Kidney tubule cell (primary cell): Measurements from ENCODE around the gene SMIM35.
A peak's percentile ranks its signal among the peaks of the same experiment; 100 is the strongest.
"Not testable (repeated sequence)": the region's sequence is repeated elsewhere in the genome, so short reads cannot be mapped to it uniquely, and the experiment has no call there.

Source experiments
- DNase-seq: peaks from one replicate; pipeline ENCODE4 v3.0.0-alpha.2; 2018; ENCODE audit warnings: low spot score

The SMIM35 gene

DNA sequence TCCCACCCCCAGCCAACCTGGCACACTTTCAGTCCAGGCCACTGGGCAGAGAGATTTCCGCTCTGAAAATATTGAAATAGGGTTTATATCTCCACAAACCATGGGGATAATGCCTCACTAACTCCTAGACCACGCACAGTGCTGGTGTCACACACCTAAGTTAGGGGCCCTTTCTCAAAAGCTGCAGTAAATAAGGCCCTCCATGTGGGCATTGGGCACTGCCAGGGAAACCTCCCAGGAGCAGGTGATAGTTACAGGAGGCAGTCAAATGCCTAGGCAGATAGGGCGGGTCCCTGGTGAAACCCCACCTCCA lies 103.6 kb downstream of the SMIM35 start:
- no peak for DNase-seq

DNA sequence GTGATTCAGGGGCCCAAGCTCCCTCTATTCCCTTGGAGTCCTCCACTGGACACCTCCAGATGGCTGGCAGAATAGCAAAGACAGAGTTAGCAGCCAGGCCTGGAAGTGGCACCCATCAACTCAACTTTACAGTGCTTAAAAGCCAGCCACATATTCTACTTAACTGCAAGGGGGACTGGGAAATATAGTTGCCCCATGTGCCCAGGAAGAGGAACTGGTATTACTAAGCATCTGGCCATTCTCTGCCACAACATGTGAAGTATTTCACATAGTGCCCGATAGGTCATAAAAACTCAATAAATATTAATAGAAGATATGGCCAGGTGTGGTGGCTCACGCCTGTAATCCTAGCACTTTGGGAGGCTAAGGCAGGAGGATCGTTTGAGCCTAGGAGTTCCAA lies 106.0 kb downstream of the SMIM35 start:
- DNase-seq, result no peak

DNA sequence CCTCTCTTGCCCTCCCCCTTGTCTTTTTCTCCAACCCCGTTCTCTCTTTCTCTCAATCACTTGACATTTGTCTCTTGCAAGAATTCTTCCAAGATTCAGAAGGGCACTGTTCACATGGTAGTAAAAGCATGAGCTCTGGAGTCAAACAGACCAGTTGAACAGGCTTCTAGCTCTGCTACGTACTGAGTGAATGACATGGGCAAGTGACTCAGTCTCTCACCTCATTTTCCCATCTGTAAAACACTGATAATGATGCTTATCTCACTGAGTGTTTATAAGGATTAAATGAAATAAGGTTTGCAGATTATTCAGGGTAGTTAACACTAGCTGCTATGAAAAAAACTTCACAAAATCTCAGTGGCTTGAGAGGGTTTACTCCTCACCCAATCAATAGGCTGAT lies 106.5 kb downstream of the SMIM35 start:
- no peak for DNase-seq

DNA sequence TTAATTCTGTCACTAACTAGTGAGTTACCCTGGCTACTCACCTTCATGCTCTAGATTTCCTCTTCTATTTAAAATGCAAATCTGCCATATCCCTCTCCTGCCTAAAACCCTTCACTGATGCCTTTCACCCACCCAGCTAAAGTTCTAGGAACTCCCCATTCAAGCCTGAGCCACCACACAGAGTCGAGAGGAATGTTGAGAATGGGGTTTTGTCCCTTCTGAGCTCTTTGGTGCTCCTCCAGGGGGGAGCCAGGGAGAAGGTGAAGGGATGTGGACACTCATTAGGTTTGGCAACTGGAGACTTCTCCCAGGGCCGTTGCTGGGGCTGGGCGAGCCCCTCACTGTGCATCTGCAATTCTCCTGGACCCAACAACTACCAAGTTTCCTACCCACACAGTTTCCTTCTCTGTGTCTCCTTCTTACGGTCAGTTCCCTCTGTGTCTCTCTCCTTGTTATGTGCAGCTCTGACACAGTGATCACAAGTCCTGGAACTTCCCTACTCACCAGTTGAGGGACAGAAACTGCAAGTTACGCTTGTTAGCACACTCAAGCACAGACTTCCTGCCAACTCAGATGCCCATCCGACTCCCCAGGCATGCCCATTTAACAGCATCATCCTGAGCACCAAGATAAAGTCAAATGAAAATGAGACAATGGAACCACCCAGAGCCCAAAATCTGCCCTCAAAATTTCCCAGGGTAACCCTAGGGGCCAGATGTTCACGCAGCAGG lies 107.1 kb downstream of the SMIM35 start:
- DNase-seq, result peak; percentile 6

DNA sequence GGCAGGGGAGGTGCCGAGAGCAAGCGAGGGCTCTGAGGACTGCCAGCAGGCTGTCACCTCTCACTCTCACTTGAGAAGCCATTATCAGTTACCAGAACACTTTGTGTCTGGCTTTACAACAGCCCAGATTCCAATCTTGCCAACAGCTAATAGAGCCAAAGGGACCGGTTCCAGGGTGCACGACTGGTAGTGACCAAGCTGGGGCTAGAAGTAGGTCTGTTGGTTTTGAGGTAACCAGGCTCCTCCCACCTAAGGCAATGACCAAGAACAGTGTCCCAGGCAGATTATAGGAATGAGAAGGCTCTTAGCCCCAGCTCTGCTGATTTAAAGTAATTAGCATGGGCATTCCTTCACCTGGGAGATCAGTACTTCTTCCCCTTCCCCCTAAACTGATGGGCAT lies 107.8 kb downstream of the SMIM35 start:
- no peak for DNase-seq

DNA sequence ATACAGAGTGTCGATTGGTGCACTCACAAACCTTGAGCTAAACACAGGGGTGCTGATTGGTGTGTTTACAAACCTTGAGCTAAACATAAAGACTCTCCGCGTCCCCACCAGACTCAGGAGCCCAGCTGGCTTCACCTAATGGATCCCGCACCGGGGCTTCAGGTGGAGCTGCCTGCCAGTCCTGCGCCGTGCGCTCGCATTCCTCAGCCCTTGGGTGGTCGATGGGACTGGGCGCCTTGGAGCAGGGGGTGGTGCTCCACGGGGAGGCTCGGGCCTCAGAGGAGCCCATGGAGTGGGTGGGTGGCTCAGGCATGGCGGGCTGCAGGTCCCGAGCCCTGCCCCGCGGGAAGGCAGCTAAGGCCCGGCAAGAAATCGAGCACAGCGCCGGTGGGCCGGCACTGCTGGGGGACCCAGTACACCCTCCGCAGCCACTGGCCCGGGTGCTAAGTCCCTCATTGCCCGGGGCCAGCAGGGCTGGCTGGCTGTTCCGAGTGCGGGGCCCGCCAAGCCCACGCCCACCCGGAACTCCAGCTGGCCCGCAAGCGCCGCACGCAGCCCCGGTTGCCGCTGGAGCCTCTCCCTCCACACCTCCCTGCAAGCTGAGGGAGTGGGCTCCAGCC lies 108.4 kb downstream of the SMIM35 start:
- DNase-seq, result not testable (repeated sequence)

DNA sequence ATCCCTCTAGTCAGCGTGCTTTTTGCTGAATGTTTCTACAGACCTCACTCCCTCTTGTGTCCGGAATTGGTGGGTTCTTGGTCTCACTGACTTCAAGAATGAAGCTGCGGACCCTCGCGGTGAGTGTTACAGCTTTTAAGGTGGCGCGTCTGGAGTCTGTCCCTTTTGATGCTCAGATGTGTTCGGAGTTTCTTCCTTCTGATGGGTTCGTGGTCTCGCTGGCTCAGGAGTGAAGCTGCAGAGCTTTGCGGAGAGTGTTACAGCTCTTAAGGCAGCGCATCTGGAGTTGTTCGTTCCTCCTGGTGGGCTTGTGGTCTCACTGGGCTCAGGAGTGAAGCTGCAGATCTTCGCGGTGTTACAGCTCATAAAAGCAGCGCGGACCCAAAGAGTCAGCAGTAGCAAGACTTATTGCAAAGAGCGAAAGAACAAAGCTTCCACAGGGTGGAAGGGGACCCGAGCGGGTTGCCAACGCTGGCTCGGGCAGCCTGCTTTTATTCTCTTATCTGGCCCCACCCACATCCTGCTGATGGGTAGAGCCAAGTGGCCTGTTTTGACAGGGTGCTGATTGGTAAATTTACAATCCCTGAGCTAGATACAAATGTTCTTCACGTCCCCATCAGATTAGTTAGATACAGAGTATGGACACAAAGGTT lies 109.0 kb downstream of the SMIM35 start:
- DNase-seq, result not testable (repeated sequence)

DNA sequence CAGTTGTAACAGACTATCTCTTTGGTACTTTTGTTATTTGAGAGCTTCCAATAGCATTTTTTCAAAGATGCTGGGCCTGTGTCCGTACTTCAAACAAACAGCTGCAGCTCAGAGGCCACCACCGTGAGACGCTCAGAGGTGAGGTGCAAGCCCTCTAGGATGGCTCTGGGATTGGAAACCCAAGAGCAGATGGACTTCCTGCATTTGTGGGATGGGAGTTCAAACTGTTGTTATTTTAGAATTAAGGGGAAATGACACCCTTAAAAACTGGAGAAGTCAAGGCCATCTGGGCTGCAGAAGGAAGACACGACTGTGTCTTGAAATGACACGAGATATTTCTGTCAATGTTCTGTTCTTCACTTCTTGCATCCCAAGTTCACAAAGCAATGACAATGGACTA lies 109.7 kb downstream of the SMIM35 start:
- no peak for DNase-seq

DNA sequence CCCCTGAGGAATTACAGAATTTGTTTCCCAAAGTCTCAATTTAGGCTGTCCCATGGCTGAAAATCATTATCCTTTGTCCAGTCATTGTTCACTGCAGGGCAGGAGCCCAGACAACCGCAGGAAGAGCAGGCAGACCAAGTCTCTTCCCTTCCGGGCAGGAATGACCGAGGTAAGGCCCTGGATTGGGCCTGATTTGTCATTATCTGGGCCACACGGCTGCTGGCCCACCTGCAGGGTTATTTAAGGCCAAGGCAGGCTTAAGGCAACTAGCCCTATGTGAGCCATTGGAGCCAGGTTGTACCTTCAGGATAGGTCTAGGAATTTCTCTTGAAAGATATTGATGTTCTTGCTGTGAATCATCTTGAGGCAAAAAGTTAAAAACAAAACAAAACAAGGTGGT lies 110.3 kb downstream of the SMIM35 start:
- no peak for DNase-seq

DNA sequence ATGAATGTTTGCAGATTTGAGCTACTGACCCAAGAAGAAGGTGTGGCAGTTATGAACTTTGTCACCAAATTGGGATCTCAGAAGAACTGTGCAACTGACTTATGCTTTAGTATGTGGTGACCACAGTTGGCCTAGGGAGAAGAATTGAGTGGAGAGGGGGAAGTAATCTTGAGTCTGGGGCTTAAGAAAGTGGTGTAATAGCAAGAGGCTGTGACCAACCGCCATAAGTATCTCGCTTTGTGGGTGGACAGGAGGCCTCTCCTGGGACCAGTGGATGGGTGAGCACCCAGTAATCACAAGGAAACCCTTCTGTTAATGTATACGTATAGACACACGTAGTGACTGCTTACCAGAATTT lies 113.3 kb downstream of the SMIM35 start:
- DNase-seq, result no peak

DNA sequence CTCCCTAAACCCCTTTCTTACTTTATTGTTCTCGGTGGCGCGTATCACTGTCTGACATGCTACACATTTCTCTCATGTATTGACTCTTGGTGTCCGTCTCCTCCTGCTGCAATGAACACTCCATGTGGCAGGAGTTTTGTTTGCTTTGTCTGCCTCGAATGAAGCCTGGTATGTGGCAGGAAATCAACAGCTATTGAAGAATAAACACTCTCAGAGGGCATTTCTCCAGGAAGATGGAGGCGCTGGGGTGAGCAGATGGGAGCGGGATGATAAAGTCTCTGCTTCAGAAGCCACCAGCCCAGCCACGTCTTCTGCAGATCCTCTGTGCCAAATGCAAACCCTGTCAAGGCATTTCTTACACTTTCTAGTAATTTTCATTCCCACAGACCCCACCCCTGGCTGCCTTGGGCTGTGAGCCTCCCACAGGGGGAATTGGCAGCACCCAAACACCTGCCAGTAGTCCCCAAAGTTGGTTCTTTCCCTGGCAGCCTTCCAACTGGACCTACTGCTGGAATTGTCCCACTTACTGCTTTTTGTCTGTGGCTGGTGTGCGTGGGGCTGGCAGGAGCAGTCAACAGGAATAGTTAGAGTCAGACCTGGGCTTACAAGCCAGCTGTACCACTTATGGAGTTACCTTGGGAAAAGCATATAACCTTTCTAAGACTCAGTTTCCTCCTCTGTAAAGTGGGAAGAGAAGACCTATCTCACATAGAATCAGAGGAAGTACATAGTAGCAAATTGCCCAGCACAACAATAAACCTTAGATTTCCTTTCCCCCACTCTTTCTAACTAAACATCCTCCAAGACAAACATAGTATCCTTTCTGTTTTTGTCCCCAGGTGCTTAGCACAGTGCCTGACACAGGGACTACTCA lies 113.9 kb downstream of the SMIM35 start:
- DNase-seq, result peak; percentile 50

DNA sequence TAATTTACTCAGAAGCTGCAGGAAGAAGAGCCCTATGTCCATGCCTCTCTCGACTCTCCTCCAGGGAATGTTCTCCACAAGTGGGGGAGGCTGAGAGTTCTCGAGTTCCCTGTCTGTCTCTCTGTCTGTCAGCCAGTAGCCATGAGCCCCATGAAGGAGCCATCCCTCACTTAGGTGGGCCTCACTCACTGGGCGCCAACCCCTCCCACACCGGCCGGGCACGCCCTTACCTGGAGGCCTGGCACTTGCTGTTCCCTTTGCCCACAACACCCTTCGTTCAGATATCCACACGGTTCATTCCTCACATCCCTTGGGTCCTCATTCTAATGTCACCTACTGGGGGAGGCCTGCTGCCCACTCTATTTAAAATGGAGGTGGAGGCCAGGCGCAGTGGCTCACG lies 114.7 kb downstream of the SMIM35 start:
- DNase-seq, result no peak

DNA sequence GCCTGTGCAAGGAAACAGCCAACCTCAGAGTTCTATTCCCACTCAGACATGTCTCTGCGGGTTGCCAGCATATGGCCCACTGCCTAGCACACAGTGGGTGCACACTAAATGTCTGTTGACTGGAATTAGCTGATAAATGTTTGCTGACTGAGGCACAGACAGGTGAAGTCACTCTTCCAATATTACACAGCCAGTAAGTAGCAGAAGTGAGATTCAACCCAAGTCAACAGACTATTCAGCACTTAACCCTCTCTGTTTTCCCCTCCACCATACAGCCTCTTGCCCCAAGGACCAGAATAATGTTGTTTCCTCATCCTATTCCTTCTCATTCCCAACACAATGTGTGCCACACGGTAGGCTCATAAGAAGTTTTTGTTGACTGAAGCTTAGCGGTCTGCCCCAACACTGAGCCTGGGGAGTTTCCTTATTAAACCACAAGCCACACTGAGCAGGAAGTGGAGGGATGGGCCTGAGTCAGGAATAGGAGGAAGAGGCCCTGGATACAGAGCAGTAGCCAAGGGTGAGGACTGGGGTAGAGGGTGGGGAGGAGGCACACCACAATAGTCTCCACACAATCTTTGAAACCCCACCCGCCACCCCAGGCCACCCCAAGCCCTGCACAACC lies 116.3 kb downstream of the SMIM35 start:
- peak; percentile 89 for DNase-seq

DNA sequence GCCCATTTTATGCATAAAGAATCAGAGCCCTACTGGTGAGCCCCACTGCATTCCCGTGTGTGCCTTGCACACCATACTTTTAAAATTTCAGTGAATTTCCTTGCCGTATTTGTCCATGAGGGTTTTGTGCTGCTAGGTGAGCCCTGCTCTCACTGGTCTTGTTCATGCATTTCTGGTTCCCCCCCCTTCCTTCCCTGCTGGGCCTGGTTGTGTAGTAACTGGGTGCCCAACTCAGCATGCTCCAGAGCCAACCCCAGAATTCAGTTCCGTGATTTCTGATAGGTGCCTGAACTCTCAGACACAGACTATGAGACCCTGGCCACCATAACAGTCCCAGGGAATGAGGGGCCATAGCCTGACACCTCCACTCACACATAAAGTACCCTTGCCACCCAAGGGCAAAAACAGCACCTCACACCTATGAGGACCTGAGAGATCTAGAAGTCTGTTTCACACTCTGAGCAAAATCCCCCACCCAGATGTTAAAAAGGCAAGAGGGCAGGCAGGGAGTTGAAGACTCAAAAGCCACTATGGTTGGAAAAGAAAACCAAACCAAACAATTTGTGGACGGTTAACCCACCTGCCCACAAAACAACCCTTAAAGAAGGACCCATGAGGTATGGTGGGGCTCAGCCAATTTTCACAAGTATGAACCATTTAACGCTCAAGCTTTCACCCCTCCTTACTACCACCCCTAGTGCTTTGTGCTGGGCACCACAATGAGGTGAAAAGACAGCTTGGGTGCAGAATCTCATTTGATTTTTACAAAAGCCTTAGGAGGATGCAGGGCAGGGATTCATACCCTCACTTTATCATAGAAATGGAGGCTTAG lies 117.4 kb downstream of the SMIM35 start:
- no peak for DNase-seq

DNA sequence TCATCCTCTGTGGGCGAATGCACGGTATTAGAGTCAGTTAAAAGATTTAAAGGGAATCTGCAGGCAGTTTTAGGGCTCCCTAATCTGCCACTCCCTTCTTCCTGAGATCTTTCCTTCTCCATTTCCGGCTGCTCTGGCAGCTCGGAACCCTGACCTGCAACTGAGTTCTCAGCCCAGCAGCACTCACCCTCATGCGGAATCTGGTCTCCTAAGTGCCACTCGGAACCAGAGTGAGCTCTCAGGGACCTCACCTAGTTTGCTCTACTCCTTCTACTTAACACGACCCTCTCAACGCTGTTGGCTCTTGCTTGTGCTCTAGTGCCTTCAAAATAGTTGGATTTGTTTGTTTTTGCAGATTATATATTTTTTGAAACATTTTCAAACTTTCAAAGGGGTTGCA lies 119.9 kb downstream of the SMIM35 start:
- no peak for DNase-seq

DNA sequence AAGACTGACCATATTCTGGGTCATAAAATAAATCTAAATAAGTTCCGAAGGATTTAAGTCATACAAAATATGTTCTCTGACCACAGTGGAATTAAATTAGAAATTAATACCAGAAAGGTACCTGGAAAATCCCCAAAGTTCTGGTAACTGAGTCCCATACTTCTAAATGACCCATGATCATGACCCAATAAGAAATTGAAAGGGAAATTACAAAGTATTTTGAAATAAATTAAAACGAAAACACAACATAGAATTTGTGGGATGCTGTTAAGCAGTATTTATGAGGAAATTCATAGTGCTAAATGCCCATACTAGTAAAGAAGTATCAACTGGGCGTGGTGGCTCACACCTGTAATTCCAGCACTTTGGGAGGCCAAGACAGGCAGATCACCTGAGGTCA lies 123.9 kb downstream of the SMIM35 start:
- DNase-seq, result no peak

DNA sequence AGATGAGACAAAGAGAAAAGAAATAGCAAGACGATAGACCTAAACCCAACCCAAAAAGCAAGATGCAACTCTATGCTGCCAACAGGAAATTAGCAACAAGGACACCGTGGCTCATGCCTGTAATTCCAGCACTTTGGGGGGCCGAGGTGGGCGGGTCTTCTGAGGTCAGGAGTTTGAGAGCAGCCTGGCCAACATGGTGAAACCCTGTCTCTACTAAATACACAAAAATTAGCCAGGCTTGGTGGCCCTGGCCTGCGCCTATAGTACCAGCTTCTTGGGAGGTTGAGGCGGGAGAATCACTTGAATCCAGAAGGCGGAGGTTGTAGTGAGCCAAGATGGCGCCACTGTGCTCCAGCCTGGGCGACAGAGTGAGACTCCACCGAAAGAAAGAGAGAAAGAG lies 124.9 kb downstream of the SMIM35 start:
- no peak for DNase-seq

DNA sequence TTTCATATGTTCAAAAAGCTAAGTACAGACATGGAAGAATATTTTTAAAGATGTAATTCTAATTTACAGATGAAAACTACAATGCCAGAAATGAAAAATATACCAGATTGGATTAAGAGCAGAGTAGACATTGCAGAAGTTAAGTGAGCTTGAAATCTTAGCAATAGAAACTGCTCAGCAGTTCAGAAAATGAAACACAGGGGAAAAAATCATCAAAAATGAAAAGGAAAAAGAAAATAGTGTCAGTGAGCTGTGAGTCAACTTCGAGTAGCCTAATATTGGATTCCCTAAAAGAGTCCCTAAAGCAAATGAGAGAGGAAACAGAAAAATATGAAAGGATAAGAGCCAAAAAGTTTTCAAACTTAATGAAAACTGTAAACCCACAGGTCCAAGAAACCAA lies 126.4 kb downstream of the SMIM35 start:
- no peak for DNase-seq

DNA sequence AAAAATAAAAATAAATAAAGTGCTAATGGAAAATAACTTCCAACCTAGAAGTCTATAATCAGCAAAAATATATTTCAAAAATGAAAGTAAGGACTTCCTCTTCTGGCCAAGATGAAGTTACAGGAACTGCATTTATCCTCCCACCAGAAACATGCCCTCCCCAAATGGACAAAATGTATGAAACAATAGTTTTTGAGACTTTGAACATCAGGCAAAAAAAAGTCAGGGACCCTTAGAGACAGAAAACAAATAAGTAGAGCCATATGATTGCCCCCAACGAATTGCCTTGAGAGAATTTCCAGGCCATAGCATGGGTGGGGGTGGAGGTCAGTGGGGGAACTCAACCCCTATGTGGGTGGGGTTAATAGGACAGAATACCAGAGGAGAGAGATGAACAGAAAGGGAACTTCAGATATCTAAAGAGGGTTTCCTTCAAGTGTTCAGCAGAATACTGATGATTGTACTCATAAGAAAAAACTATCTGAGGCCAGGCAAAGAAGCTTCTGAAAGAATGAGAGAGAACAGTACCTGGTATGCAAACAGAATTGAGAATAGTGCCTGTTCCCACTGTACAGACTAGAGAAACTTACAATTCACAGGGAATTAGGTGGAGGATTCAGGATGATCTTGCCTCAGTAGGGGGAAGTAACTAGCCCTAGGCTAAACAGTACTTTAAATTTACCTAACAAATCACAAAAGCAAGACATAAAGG lies 127.2 kb downstream of the SMIM35 start:
- no peak for DNase-seq

DNA sequence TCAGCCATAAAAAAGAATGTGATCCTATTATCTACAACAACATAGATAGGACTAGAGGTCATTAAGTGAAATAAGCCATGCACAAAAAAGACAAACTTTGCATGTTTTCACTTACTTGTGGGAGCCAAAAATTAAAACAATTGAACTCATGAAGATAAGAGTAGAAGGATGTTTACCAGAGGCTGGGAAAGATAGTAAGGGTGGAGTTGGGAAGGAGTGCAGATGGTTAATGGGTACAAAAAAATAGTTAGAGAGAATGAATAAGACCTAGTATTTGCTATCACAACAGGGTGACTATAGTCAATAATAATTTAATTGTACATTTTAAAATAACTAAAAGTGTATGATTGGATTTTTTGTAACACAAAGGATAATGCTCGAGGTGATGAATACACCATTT lies 127.8 kb downstream of the SMIM35 start:
- no peak for DNase-seq
